Endothelial cell (in vitro differentiated cells): ENCODE results near the gene PHPT1. TPM values are rescaled to one million over a fixed set of nuclear protein-coding genes. Genes with fewer than 3 reads are reported as not detected.
A peak's percentile ranks its signal among the peaks of the same experiment; 100 is the strongest.

ENCODE experiments used
- DNase-seq: peaks from one replicate; pipeline ENCODE4 v3.0.0; 2021; ENCODE audit warnings: low spot score
- H3K27ac Mint-ChIP-seq: one replicate; pipeline ENCODE4 v1.8.0; 2021; ENCODE audit warnings: mixed read lengths, inconsistent platforms; ENCODE audit not compliant: unreplicated experiment
- H3K27me3 Mint-ChIP-seq: one replicate; pipeline ENCODE4 v1.8.0; 2021; ENCODE audit warnings: mild to moderate bottlenecking, moderate library complexity, mixed read lengths, inconsistent platforms; ENCODE audit not compliant: unreplicated experiment
- H3K36me3 Mint-ChIP-seq: one replicate; pipeline ENCODE4 v1.8.0; 2021; ENCODE audit warnings: mild to moderate bottlenecking, low read depth, mixed read lengths, inconsistent platforms; ENCODE audit not compliant: unreplicated experiment
- H3K4me1 Mint-ChIP-seq: one replicate; pipeline ENCODE4 v1.8.0; 2021; ENCODE audit warnings: mild to moderate bottlenecking, mixed read lengths, inconsistent platforms; ENCODE audit not compliant: unreplicated experiment
- H3K4me3 Mint-ChIP-seq: one replicate; pipeline ENCODE4 v1.8.0; 2021; ENCODE audit warnings: mild to moderate bottlenecking, mixed read lengths, inconsistent platforms; ENCODE audit not compliant: unreplicated experiment
- H3K9me3 Mint-ChIP-seq: one replicate; pipeline ENCODE4 v1.8.0; 2021; ENCODE audit warnings: mixed read lengths, inconsistent platforms; ENCODE audit not compliant: unreplicated experiment
- total RNA-seq: library from RNA; stranded (reverse); fragmentation: NEBNext Ultra II Directional; extraction: Animal tissue kit (Norgen Biotek cat#: 25700); gene quantifications from one replicate; pipeline ENCODE4 v1.2.1, GENCODE V29; 2021; ENCODE audit not compliant: unreplicated experiment
- TF ChIP-seq, protein P1 (sequence below): fragments of 200-600 bp; sonication (generic); IDR thresholded peaks from one replicate; pipeline ENCODE4 v1.5.0; 2021; ENCODE audit warnings: antibody characterized with exemption; ENCODE audit not compliant: unreplicated experiment

Gene PHPT1
- total RNA-seq, 1 donor from 2014 or later, result 134 TPM

DNA sequence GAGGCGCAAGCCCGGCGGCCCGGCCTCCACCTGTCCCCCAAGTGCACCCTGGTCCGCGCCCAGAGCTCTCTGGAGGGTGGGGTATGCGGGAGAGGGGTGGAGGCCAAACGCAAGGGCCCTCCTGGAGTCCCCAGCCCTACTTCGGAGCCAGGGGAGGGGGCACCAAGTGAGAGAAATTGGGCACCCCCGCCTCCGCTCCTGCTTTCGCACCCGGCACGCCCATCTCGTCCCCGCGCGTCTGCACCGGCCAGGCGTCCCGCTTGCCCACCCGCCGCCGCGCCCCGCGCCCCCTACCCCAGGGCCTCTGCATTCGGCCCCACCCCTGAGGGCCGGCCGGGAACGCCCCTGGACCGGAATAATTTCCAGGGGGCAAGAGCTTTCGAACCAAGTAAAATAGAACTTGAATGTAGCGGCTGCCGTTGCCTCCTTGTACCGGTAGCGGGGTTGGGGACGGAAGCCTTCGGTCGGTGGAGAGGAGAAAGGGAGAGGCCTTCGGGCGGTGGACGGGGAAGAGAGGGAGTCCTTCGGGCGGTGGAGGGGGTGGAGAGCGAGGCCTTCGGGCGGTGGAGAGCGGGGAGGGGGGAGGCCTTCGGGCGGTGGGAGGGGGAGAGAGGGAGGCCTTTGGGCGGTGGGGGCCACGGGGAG, 694 bp upstream of the PHPT1 start:
- no peak overlapping the region for H3K27ac Mint-ChIP-seq
- H3K4me3 Mint-ChIP-seq, result peak overlapping the region; percentile 89
- DNase-seq, result peak; percentile 45

DNA sequence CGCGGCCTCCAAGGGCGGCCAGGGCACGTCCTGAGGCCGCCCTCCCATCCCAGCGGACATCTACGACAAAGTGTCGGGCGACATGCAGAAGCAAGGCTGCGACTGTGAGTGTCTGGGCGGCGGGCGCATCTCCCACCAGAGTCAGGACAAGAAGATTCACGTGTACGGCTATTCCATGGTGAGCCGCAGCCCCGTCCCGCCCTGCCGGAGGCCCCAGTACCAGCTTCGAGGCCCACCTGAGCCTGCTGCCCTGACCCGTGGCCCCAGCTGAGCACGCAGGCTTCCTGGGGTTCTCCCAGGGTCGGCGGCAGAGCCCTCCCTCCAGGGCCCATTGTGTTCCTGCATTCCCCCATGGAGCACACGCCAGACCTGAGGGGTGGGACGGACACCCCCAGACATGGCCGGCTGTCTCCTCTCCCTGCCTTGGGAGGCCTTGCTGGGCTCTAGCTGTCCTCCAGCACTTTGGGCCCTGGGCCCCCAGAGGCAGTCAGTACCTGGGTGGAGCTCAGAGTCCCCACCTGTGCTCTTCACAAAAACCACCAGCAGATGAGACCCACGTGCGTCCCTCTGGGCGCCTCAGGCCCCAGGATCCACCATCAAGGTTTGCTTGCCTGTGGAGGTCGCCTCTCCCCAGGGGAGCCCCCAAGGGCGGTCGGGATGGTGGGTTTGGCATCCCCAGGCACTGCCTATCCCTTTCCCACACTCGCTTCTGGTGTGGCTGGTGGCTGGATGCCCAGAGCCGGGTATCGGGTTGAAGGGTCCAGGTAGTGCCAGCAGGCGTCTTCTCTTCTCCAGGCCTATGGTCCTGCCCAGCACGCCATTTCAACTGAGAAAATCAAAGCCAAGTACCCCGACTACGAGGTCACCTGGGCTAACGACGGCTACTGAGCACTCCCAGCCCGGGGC, 1.0 kb downstream of the PHPT1 start:
- no peaks in the 10 kb centered on the region for H3K4me1 Mint-ChIP-seq
- no peak for DNase-seq
- no peak overlapping the region for H3K27ac Mint-ChIP-seq
- H3K9me3 Mint-ChIP-seq, result no peaks in the 10 kb centered on the region
- no peaks in the 10 kb centered on the region for H3K36me3 Mint-ChIP-seq
- peaks cover 8% of the 10 kb centered on the region for H3K27me3 Mint-ChIP-seq
- TF ChIP-seq, protein P1, sequence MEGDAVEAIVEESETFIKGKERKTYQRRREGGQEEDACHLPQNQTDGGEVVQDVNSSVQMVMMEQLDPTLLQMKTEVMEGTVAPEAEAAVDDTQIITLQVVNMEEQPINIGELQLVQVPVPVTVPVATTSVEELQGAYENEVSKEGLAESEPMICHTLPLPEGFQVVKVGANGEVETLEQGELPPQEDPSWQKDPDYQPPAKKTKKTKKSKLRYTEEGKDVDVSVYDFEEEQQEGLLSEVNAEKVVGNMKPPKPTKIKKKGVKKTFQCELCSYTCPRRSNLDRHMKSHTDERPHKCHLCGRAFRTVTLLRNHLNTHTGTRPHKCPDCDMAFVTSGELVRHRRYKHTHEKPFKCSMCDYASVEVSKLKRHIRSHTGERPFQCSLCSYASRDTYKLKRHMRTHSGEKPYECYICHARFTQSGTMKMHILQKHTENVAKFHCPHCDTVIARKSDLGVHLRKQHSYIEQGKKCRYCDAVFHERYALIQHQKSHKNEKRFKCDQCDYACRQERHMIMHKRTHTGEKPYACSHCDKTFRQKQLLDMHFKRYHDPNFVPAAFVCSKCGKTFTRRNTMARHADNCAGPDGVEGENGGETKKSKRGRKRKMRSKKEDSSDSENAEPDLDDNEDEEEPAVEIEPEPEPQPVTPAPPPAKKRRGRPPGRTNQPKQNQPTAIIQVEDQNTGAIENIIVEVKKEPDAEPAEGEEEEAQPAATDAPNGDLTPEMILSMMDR, result no peak
- H3K4me3 Mint-ChIP-seq, result peak overlapping the region; percentile 90

More for the DNA sequence above, 694 bp upstream of the PHPT1 start:
- Mint-ChIP-seq H3K27me3 (peaks cover 8% of the 10 kb centered on the region), H3K4me1 (no peaks in the 10 kb centered on the region), H3K9me3 (no peaks in the 10 kb centered on the region), H3K36me3 (no peaks in the 10 kb centered on the region)
- TF ChIP-seq, protein P1, result no peak

DNA sequence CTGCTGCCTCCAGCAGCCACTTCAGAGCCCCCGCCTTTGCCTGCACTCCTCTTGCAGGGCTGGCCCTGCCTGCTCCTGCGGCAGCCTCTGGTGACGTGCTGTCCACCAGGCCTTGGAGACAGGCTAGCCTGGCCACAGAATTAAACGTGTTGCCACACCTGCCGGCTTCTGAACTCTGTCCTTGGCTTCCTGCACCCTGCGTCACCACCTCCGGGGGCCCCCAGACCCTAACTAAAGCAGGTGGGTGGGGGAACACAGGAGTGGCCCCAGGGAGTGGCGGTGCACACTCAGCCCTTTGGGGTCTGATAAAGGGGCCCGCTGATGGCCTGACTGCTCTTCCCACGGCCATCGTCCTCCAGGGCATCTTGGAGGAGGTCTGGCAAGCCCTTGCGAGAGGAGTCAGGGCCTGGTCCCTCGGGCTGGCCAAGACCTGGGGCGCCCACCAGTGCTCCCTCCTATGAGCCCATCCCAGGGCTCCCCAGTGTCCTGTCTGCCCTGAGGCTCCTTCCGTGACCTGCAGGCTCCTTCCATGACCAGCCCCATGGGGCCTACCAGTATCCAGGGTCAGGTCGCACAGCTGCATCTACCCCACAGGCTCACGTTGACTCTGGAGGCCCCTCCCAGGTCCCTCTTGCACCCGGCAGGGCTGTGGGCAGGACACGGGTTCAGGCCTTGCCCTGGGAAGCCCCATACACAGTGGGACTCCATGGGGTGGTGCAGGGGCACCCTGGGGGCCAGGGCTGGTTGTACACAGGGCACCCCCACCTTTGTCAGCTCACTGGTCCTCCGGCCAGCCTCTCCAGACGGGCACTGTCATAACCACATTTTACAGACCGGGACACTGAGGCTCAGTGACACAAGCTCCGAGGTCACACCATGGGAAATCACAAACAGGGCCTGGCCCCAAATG, 1.9 kb downstream of the PHPT1 start:
- Mint-ChIP-seq H3K9me3 (no peaks in the 10 kb centered on the region), H3K4me1 (no peaks in the 10 kb centered on the region), H3K27me3 (peaks cover 8% of the 10 kb centered on the region), H3K36me3 (no peaks in the 10 kb centered on the region), H3K27ac (no peak overlapping the region), H3K4me3 (no peak overlapping the region)
- TF ChIP-seq, protein P1, result no peak
- no peak for DNase-seq

DNA sequence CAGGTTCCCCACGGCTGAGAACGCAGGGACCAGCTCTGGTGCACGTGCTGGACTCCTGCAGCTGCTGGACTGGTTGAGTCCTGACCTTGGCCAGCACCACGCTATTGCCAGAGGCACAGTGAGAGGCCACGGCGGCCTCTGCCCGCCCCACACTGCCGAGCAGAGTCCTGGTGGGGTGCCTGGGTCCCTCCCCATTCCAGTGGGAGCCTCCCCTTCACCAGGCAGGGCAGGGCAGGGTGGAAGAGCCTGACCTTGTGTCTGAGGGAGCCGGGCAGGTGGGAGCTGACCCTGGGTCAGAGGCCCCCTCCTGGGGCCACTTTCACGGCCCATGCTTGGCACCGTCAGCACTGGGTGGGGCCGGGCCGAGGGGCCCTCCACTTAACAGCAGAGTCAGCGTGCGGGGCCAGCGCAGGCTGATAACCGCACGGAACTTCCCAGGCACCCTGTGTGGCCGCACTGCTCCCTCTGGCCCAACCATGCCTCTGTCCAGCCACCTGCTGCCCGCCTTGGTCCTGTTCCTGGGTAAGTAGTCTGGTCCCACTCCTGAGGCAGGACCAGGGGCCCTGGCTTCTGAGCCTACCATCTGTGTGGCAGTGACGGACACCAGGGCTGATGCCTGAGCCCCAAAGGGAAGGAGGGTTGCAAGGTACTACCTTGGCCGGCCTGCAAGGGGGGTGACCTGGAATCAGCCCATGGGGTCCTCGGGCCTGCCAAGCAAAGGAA, 2.9 kb downstream of the PHPT1 start, which contains the start of gene MAMDC4:
Gene MAMDC4, plus strand, starts transcription at position 406 of the 723 bp plus-strand sequence. Its CDS starts 71 bp downstream, at position 477.
- no peak within 1 kb of the TSS for H3K27ac Mint-ChIP-seq
- peaks cover 8% of the 10 kb centered on the region for H3K27me3 Mint-ChIP-seq
- DNase-seq, result no peak
- H3K9me3 Mint-ChIP-seq, result no peaks in the 10 kb centered on the region
- H3K4me1 Mint-ChIP-seq, result no peaks in the 10 kb centered on the region
- TF ChIP-seq, protein P1, result no peak
- H3K4me3 Mint-ChIP-seq, result no peak within 1 kb of the TSS
- no peaks in the 10 kb centered on the region for H3K36me3 Mint-ChIP-seq
